HEK293 (cell line): ENCODE data around the gene GHRH.

Experiments
- CTCF ChIP-seq: fragments of 450-650 bp; formaldehyde crosslinking; IDR thresholded peaks from 2 replicates; pipeline ENCODE4 v1.5.1; 2016; ENCODE audit warnings: missing biosample characterization, missing genetic modification characterization
- MEIS1 ChIP-seq: sonication (generic); formaldehyde crosslinking; IDR thresholded peaks from 2 replicates; pipeline ENCODE4 v1.8.1; 2022; ENCODE audit warnings: missing genetic modification reagents, mild to moderate bottlenecking, borderline replicate concordance
- REPIN1 ChIP-seq: fragments of 450-650 bp; formaldehyde crosslinking; IDR thresholded peaks from 2 replicates; pipeline ENCODE4 v1.5.1; 2017; ENCODE audit warnings: missing biosample characterization, missing genetic modification characterization, low read depth
- REST ChIP-seq: fragments of 450-650 bp; formaldehyde crosslinking; IDR thresholded peaks from 2 replicates; pipeline ENCODE4 v1.5.1; 2016; ENCODE audit warnings: missing biosample characterization, missing genetic modification characterization
- ZNF146 ChIP-seq: fragments of 450-650 bp; formaldehyde crosslinking; IDR thresholded peaks from 2 replicates; pipeline ENCODE4 v1.5.1; 2016; ENCODE audit warnings: missing biosample characterization, missing genetic modification characterization
- ZNF175 ChIP-seq: fragments of 450-650 bp; formaldehyde crosslinking; IDR thresholded peaks from 2 replicates; pipeline ENCODE4 v1.5.1; 2016; ENCODE audit warnings: missing biosample characterization, missing genetic modification characterization
- ZNF292 ChIP-seq: fragments of 450-650 bp; formaldehyde crosslinking; IDR thresholded peaks from 2 replicates; pipeline ENCODE4 v1.5.1; 2016; ENCODE audit warnings: low read depth, missing biosample characterization, missing genetic modification characterization, borderline replicate concordance
- ZNF488 ChIP-seq: fragments of 450-650 bp; formaldehyde crosslinking; IDR thresholded peaks from 2 replicates; pipeline ENCODE4 v1.5.1; 2016; ENCODE audit warnings: missing biosample characterization, missing genetic modification characterization
- ZNF701 ChIP-seq: fragments of 450-650 bp; formaldehyde crosslinking; IDR thresholded peaks from 2 replicates; pipeline ENCODE4 v1.5.1; 2016; ENCODE audit warnings: missing biosample characterization, missing genetic modification characterization
- ZNF785 ChIP-seq: fragments of 450-650 bp; formaldehyde crosslinking; IDR thresholded peaks from 2 replicates; pipeline ENCODE4 v1.5.1; 2016; ENCODE audit warnings: missing biosample characterization, missing genetic modification characterization

DNA sequence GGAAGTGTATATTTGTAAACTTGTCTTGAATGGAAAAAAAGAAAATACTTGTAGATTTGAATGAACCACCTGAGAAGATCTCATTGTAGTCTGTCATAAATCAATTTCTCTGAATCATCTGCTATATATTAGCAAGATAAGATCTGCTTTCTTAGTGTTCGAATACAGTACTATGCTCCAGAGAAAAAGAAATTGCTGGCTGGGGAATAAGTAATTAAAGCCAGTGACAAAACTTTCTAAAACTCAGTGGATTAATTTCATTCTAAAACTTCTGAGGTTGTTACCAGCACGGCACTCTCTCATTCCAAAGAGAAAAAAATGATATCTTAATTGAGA lies 59.8 kb downstream of the GHRH start:
- no peak for TF ChIP-seq ZNF175 (tag by site-specific recombination)
- no peak for TF ChIP-seq CTCF (tag by site-specific recombination)
- no peak for TF ChIP-seq MEIS1 (CRISPR knock-in tag)
- TF ChIP-seq ZNF292 = no peak
- TF ChIP-seq REPIN1 (tag by site-specific recombination) = no peak
- no peak for TF ChIP-seq ZNF488 (tag by site-specific recombination)
- TF ChIP-seq ZNF146 = no peak
- no peak for TF ChIP-seq ZNF701 (tag by site-specific recombination)
- no peak for TF ChIP-seq REST
- no peak for TF ChIP-seq ZNF785 (tag by site-specific recombination)
